DMS53 treated with DMSO at 0.1 percent for 48 hours (cell line): ENCODE results near the gene TYSND1.
A peak's percentile ranks its signal among the peaks of the same experiment; 100 is the strongest.
"Not testable (repeated sequence)": the region's sequence is repeated elsewhere in the genome, so short reads cannot be mapped to it uniquely, and the experiment has no call there.

ENCODE experiments used
- DNase-seq: peaks from one replicate; lab custom pipeline; 2025; ENCODE audit not compliant: unreplicated experiment; lab: John Stamatoyannopoulos, UW

Gene TYSND1, protein sequence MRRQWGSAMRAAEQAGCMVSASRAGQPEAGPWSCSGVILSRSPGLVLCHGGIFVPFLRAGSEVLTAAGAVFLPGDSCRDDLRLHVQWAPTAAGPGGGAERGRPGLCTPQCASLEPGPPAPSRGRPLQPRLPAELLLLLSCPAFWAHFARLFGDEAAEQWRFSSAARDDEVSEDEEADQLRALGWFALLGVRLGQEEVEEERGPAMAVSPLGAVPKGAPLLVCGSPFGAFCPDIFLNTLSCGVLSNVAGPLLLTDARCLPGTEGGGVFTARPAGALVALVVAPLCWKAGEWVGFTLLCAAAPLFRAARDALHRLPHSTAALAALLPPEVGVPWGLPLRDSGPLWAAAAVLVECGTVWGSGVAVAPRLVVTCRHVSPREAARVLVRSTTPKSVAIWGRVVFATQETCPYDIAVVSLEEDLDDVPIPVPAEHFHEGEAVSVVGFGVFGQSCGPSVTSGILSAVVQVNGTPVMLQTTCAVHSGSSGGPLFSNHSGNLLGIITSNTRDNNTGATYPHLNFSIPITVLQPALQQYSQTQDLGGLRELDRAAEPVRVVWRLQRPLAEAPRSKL

DNA sequence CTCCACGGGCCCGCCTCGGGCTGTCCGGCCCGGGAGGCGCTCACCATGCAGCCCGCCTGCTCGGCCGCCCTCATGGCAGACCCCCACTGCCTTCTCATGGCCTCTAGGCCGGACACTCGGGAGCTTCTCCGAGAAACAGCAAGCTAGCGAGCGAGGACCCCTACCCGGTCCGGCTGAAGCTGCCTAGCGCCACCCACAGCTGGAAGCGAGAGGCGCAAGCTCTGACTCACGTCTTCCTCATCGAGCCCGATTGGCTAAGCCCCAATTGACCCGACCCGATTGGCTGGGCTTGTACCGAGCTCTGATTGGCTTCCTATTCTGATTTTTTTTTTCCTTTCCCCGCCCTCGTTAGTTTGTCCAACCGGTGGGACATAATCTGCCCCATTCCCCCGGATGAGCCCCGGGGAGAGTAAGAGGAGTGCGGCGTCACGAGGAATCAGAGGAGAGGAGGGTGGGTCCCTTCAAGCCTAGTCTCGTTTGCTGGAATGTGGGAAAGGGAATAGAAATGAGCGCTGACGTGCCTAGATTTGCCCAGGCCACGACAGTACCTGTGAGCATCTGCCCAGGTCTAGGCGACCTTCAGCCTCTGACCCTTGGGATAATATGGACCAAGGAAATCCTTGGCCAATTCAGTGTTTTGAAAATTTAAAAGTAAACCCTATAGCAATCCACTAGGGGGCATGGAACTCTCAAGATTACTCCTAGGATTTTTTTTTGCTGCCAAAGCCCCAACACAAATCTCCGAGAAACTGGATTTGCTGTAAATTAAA lies at the start of gene TYSND1:
Gene TYSND1 (minus strand): TSS at position 212 of the 770 bp plus-strand sequence. CDS start 114 bp downstream, at position 98.
- DNase-seq, result peak; percentile 97

DNA sequence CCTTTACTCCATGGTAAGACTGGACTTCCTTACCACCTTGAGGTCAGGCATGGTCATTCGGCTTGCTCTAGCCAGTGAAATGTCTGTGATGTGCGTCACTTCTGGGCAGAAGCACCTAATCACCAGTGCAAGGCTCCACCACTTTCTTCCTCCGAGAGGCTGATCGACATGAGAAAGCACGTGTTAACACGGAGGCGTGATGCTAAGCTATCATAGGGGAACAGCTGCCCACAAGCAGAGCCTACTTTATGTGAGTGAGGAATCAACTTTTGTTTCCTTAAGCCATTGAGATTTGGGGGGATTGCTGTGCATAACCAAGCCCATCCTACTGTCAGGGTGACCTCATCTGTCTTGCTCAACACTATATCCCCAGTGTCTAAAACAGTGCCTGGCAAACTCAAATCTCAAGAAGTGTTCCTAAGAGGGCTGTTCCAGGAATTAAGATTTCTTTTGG lies 46.9 kb upstream of the TYSND1 start:
- DNase-seq, result no peak

DNA sequence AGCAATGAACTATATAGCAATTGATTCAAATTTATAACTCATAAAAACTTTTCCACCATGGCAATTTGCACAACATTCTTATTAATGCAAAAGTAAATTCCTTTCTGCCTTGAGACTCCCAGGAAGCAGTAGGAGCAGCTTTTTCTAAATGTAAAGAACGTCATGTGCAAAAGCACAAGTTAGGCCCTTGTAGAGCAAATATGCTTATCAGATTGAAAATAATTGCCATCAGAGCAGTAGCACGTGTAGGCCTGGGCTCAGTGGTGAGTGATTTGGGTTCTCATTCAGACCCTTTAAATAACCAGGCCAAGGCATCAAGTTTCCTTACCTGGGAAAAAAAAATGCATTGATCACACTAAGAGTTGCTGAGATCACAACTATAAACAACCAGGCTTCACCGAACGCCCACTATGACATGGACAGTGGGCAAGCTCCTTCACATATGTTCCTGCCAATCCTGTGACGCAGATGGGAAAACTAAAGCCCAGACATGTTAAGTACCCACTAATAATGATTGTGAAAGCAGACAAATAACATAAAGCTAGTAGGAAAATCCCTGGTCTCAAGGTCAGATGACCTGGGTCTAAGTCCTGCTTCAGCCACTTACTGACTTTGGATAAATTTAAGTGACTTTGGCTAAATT lies 45.9 kb upstream of the TYSND1 start:
- DNase-seq, result no peak

DNA sequence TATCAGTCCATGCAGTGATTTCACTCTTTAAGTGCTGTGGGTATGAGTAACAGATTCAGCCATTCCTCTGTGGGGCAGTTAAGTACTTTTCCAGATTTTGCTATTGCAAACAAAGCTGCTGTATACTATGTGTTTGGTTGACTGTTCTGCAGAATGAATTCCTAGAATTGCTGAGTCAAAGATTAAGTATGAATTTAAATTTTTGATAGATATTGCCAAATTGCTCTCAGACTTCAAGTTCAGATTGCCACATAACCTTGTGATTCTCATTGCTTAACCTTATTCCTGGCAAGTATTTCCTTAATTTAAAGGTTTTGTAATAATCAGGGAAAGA lies 45.4 kb upstream of the TYSND1 start:
- DNase-seq, result no peak

DNA sequence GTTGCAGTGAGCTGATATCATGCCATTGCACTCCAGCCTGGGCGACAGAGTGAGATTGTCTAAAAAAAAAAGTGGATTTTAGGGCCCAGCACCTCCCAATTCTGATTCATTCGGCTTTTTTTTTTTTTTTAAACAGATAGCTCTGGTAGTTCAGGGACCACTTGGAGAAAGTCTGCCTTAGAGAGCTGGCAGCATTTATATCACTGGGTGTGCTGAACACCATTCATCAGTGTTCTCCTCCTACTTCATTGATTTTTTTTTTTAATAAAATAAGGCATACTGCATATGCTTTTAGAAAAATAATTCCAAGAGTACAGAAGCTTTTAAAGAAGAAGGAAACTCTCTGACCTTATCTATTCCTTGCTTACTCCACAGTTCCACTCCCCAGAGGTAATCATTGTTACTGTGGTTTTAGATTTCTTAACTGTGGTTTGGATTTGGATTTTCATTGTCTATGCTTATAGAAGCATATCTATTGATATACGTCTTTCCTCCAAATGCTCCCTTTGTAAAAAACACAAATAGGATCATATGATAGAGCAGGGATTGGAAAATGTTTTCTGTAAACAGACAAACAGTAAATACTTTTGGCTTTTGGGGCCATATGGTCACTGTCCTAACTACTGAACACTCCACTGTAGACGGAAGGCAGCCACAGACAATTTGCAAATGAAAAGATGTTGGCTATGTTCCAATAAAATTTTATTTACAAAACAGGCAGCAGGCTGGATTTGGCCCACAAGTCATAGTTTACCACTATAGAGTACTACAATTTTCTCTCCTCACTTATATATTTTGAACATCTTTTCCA lies 44.9 kb upstream of the TYSND1 start:
- no peak for DNase-seq

DNA sequence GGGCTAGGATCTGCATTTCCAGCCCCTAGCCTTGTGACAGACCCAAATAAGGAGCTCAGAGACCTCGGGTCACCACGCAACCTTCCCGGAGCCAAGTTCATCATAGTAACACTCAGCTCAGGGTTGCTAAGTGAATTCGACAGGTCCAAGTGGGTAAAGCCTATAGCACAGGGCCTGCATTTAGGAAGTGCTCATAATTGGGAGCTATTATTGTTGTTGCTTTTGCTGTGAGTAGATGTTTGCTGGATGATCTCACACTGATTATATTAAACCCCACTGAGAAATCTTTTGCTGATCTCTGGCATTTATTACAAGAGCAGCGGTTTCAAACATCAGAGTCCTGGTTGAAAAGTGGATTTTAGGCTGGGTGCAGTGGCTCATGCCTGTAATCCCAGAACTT lies 44.1 kb upstream of the TYSND1 start:
- DNase-seq, result no peak

DNA sequence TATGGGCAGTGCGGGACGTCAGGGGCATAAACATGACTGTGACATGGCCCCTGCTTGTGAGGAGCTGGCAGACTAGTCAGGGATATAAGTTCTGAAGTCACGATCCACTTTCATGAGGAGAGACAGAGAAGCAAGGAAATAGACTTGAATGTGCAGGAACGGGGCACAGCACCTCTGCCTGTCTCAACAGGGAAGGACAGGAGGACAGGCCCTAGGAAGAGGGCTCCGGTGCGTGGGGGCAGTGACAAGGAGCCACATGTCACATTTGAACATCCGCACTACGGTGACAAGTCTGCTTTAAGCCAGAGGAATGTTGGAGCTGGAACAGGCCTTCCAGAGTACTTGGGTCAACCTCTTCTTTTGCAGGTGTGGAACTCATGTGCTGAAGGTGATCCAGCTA lies 43.6 kb upstream of the TYSND1 start:
- no peak for DNase-seq

DNA sequence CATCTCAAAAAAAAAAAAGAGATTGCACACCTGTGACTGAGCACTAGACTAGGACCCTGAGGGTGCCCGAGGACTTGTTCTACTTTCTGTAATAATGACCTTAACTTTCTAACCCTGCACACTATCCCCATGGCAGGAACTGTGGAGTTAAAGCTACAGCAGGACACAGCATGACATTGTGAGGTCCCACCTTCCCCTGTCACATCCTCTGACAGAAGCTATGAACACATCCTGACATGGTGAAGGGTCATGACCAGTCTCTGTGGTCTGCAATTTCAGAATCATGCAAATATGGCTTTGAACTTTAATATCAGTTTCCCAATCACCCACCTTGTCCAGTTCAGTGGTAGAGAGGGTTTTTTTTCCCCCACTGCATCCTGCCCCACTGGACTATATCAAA lies 42.3 kb upstream of the TYSND1 start:
- no peak for DNase-seq

DNA sequence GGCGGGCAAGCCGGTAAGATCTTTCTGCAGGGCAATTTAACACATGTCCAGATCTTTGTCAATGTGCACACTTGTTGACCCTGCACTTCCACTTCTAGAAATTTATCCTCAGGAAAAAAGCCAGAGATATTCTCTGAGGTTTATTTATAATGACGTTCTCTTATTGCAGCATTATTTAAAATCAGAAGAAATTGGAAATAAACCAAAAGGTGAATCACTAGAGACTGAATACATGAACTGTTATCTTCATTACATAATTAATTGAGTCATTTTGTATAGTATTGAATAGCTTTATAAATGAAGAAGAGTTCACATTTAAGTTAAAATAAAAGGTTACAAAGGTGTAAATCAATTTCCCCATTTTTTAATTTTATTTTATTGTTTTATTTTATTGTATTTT lies 40.1 kb upstream of the TYSND1 start:
- no peak for DNase-seq

DNA sequence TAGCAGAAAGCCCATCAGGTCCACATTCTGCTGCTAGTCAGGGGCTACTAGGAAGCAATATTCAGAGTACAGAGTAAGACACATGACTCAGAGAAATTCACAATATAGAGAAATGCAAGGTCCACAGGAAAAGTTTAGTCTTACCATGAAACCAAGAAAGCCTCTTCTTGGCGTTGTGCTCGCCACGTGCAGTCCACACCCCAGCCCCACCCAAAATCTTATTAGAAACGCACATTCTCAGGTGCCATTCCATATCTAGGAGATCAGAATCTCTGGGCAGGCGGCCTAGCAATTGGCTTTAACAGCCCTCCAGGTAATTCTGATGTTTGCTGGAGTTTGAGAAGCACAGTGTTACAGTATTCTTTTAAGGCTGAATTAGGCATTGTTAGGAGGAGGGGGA lies 39.6 kb upstream of the TYSND1 start:
- no peak for DNase-seq

DNA sequence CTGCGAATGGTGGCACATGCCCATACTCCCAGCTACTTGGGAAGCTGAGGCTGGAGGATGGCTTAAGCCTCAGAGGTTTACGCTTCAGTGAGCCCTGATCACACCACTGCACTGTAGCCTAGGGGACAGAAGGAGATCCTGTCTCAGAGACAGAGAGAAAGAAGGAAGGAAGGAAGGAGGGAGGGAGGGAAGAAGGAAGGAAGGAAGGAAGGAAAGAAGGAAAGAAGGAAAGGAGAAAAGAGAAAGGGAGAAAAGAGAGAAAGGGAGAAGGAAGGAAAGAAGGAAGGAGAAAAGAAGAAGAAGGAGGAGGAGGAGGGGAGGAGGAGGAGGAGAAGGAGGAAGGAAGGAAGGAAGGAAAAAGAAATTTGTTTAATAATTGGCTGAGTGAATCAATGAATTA lies 36.8 kb upstream of the TYSND1 start:
- no peak for DNase-seq

DNA sequence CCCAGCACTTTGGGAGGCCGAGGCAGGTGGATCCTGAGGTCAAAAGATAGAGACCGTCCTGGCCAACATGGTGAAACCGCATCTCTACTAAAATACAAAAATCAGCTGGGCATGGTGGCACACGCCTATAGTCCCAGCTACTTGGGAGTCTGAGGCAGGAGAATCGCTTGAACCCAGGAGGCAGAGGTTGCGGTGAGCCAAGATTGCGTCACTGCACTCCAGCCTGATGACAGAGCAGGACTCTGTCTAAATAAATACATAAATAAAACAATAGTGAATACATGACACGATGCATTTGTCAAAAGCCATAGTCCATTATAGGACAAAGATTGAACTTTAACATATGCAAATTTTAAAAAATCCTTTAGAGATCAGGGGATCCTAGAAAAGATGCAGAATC lies 32.7 kb upstream of the TYSND1 start:
- not testable (repeated sequence) for DNase-seq

DNA sequence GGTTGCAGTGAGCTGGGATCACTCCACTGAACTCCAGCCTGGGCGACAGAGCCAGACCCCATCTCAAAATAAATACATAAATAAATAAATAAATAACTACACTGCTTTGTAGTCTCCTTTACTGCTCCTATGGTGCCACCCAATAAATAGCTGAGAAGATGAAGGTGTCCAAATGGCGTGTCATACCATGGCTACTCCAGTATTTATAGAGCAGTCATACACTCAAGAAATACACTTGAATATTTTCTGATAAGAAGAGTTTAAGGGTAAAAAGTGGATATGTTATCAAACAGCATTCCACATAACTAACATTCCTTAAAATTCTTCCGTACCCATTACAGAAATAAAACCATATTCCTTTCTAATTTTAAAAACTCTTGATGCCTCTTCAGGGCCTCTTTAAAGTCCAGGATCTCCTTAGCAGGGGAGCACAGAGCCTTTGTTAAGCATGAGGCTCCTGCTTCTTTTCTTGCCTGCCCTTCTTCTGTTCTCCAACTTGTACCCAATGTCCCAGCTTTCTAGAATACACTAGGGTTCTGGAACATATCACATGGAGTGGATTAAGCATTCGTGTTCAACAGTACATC lies 31.7 kb upstream of the TYSND1 start:
- no peak for DNase-seq

DNA sequence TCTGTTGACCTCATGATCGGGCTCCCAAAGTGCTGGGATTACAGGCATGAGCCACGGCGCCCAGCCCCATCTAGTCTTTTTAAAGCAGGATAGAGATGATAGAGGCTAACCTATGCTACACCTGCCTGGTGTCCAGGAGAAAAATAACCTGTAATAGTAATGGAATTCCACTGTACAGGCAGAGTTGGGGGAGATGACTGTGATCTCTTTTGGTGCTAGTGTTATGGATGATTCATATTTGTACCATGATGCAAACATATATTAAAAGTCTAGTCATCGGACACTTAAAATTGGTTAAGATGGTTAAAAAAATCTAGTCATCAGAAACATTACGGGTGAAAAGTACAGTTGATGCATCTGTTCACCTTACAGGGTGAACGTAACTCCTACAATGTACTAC lies 29.9 kb upstream of the TYSND1 start:
- DNase-seq, result no peak

DNA sequence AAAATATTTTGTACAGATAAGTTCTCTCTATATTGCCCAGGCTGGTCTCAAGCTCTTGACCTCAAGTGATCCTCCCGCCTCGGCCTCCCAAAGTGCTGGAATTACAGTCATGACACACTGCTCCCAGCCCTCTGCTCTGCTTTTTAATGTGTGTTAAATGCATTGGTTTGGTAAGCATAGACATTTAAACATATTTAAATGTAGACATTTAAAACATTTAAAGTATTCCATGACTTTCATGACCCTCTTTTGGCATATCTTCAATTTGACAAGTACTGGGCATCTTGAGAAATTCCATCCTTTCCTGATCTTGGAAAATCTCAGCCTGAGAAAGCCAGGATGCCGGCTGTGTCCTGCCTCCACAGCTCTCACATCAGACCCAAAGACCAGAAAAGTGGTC lies 29.0 kb upstream of the TYSND1 start:
- DNase-seq, result no peak

DNA sequence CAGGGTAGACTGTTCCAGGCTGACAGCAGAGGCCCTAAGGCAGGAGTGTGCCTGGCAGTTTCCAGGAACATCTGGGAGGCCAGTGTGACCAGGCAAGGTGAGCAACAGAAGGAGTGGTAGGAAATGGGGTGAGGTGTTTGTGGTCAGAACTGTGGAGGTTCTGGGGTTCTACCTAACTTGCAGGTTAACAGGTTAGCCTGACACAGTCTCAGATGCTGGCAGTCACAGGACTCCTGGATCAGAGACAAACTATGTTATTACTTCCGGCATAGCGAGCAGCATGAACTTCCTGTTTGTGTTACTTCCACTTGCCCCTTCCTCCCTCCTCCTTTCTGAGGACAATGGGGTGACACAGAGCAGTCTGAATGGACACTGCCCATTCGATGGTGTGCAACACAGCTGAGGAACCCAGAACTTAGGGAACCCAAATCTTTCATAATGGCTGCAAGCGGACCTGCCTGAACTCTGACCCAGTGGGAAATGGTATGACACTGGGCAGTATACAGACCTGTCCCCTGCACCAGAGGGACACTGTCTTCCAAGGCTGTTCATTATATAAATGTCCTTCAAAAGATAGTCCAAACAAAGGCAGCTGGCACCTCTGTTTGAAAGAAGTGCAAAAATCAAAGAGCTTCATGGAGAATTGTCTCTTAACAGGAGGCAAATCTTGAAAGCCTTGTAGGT lies 27.7 kb upstream of the TYSND1 start:
- no peak for DNase-seq

DNA sequence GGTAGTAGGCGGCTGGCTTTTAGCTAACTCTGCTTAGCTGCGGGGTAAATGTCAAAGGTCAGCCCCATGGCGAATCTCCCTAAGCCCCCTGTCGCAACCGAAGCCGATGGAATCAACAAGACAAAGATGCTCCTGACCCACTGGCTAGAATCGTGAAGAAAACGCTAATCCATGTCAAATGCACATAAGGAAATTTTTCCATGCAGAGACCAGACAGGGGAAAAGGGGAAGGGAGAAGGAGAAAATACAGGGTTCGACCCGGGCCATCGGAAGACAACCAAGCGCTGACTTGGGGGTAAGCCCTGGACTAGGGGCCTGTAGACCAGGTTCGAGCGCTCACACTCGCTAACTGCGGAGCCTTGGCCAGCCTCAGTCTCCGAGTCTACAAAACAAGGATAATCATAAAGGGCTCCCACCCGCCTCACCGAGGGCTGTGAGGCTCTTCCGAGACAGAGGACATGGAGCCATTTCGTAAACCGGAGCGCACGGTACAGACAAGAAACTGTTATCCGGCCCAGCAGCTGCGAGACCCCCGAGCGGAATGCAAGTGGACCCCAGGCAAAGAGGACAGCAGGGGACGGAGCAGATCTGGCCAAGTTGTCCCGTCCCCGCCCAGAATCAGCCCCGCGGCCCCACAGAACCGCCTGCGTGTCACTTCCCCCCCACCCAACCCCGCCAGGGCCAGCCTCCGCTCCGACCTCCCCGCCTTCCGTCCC lies 23.3 kb upstream of the TYSND1 start:
- no peak for DNase-seq

DNA sequence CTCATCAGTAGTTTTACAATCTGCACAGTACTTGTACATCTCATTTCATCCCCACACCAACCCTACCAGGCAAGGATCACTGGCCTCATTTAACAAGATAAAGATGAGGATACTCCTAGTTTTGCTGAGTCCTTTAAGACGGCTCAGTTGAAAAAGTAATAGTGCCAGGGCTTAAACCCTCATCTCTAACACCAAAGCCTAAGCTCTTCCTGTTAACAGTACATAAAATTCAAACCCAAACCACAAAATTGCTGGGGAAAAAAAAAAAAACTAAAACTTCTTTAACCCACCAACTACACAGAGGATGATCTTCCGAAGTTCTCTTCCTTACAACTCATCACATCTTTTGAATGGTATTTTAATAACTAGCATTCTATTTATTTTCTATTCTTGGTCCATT lies 22.5 kb upstream of the TYSND1 start:
- DNase-seq, result no peak

DNA sequence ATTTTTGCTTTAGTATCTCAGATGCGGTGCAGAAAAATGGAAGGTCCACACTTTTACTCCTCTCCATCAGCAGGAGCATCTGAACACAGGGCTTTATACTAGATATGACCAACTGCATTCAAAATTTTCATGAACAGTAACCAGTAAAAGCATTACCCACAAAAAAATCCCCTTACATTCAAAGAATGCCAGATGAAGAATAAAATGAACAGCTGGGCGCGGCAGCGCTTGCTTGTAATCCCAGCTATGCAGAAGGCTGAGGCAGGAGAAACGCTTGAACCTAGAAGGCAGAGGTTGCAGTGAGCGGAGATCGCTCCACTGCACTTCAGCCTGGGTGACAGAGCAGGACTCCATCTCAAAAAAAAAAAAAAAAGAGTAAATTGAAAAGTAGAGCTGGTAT lies 20.7 kb upstream of the TYSND1 start:
- DNase-seq, result no peak
